ENCODE data around the gene APMAP. TPM values are rescaled to one million over a fixed set of nuclear protein-coding genes. Genes with fewer than 3 reads are reported as not detected.

APMAP gene
- total and polyA plus RNA-seq, 9 of the 15 experiments (the other 6 are each of a cell fraction or from before 2014, with no cell fraction given): 6.7 to 18.2 (median 14.4) TPM

DNA sequence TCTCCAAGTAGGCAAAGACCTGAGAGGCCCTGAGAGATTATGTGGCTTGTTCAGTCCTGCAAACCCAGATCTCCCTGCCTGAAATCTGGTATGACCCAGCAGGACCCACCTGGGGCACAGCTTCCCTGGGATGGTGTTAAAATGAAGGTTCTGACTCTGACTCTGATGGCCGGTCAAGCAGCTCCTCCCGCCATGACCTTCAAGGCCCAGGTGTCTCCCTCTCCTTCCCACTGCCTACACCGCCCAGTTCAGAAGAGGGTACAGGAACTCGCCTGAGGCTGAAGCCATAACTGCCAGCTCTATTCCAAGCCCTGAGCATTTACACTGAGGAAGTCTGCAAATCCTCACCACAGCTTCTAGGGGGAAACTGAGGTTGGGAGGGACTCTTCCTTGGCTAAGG, 49.4 kb downstream of the APMAP start (continued):
- TF ChIP-seq, protein P1, sequence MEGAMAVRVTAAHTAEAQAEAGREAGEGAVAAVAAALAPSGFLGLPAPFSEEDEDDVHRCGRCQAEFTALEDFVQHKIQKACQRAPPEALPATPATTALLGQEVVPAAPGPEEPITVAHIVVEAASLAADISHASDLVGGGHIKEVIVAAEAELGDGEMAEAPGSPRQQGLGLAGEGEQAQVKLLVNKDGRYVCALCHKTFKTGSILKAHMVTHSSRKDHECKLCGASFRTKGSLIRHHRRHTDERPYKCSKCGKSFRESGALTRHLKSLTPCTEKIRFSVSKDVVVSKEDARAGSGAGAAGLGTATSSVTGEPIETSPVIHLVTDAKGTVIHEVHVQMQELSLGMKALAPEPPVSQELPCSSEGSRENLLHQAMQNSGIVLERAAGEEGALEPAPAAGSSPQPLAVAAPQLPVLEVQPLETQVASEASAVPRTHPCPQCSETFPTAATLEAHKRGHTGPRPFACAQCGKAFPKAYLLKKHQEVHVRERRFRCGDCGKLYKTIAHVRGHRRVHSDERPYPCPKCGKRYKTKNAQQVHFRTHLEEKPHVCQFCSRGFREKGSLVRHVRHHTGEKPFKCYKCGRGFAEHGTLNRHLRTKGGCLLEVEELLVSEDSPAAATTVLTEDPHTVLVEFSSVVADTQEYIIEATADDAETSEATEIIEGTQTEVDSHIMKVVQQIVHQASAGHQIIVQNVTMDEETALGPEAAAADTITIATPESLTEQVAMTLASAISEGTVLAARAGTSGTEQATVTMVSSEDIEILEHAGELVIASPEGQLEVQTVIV (CRISPR knock-in tag; IDR thresholded peaks at IDR 0.05; ENCODE audit: borderline replicate concordance): no peak
- TF ChIP-seq CREB1 (IDR thresholded peaks at IDR 0.05) (no peak), CREB1 (CRISPR knock-in tag; IDR thresholded peaks at IDR 0.05) (no peak), ARNT (IDR thresholded peaks at IDR 0.05) (no peak), RCOR1 (IDR thresholded peaks at IDR 0.05; ENCODE audit: borderline replicate concordance in 1 of 2, low read depth in 2 of 2, low read length in 2 of 2) (no peak), ZNF639 (CRISPR knock-in tag; conservative IDR thresholded peaks at IDR 0.05 in 1 of 2, IDR thresholded peaks at IDR 0.05 in 1 of 2) (no peak), TSC22D4 (tag; IDR thresholded peaks at IDR 0.05) (no peak)

DNA sequence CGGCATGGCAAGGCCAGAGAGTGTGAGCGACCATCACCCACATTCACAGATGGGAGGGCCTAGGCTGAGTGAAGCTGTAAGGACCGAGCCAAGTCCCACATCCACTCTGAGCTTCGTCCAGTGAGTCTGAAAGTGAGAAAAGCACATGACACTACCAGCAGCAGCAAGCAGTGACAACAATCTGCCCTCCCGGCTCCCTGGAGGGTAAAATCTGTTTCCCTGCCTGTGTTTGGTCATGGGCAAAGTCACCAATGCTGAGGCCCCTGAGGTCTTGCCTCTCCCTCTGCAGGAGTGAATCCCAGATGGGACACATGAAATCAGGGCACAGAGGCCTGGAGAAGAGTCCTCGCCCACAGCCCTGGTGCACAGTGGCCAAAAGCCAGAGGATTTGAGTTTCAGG, 49.9 kb downstream of the APMAP start:
- no peak overlapping the region for H3K4me3 ChIP-seq
- ChIA-PET POLR2A (interaction anchor here (0.7 kb wide), 1 partner anchor 1289 kb away, joined by 3 read pairs; no protein-coding TSS in a partner anchor), CTCF (ENCODE audit: low intra/inter-chr PET ratio) (no interaction called here)
- in situ Hi-C loops (cut with MboI) (no loop called here), intact Hi-C loops (cut with micrococcal nuclease) (no loop called here)
- FAIRE-seq: no peak
- H3K9me1 ChIP-seq (ENCODE audit: control insufficient read depth, insufficient read depth, low read length): no peaks in the 10 kb centered on the region
- no peak overlapping the region for H3K9ac ChIP-seq (ENCODE audit: insufficient read depth in 1 of 2, low read depth in 2 of 2, low read length in 2 of 2)
- BruUV-seq (replicated peaks): no TSS peak
- no peak for ATAC-seq
- no peak overlapping the region for H3K27ac ChIP-seq (ENCODE audit: extremely low read depth, low read depth, low read length)
- no peaks in the 10 kb centered on the region for H3K27me3 ChIP-seq (ENCODE audit: control insufficient read depth in 2 of 2, insufficient read depth in 2 of 2, low read length in 2 of 2)
- H3K4me2 ChIP-seq (ENCODE audit: insufficient read depth, low read length): no peak overlapping the region
- H3K36me3 ChIP-seq (ENCODE audit: control insufficient read depth, insufficient read depth, low read length): no peaks in the 10 kb centered on the region
- 0% methylated on average over 5 of the region's 6 CpGs for WGBS (ENCODE audit: insufficient coverage, low coverage, missing lambda C conversion rate)
- no peak for DNase-seq (ENCODE audit: extremely low read depth in 1 of 4, low spot score in 3 of 4)
- no peaks in the 10 kb centered on the region for H4K20me1 ChIP-seq (replicated peaks; ENCODE audit: control insufficient read depth, insufficient read depth, low read length)
- no peaks in the 10 kb centered on the region for H3K4me1 ChIP-seq (replicated peaks in 1 of 2; ENCODE audit: control insufficient read depth in 2 of 2, insufficient read depth in 2 of 2, low read length in 2 of 2)
- H3K79me2 ChIP-seq (ENCODE audit: control insufficient read depth, insufficient read depth, low read length): no peaks in the 10 kb centered on the region
- H3K9me3 ChIP-seq (replicated peaks; ENCODE audit: control insufficient read depth, insufficient read depth, low read depth, low read length): no peaks in the 10 kb centered on the region
- no peak overlapping the region for H2AFZ ChIP-seq (ENCODE audit: low read depth, low read length)
- TF ChIP-seq ZNF589 (CRISPR knock-in tag; IDR thresholded peaks at IDR 0.05; ENCODE audit: low read depth) (no peak), ZNF785 (CRISPR knock-in tag; IDR thresholded peaks at IDR 0.05) (no peak), E2F5 (CRISPR knock-in tag; IDR thresholded peaks at IDR 0.05) (no peak), ZNF695 (CRISPR knock-in tag; IDR thresholded peaks at IDR 0.05) (no peak), NBN (IDR thresholded peaks at IDR 0.05; ENCODE audit: low read depth) (no peak), ZNF431 (CRISPR knock-in tag; IDR thresholded peaks at IDR 0.05) (no peak), KLF1 (tag; IDR thresholded peaks at IDR 0.05) (no peak), PCBP1 (IDR thresholded peaks at IDR 0.05; ENCODE audit: low read depth, low read length, poor library complexity, severe bottlenecking) (no peak), JUNB (CRISPR knock-in tag; conservative IDR thresholded peaks at IDR 0.05) (no peak)
- TF ChIP-seq, protein P2, sequence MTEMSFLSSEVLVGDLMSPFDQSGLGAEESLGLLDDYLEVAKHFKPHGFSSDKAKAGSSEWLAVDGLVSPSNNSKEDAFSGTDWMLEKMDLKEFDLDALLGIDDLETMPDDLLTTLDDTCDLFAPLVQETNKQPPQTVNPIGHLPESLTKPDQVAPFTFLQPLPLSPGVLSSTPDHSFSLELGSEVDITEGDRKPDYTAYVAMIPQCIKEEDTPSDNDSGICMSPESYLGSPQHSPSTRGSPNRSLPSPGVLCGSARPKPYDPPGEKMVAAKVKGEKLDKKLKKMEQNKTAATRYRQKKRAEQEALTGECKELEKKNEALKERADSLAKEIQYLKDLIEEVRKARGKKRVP (CRISPR knock-in tag; IDR thresholded peaks at IDR 0.05): no peak

Data from K562 (cell line).